Transverse colon (tissue), 4 donors: ENCODE data around the gene ACOT11. TPM values are rescaled to one million over a fixed set of nuclear protein-coding genes. Genes with fewer than 3 reads are reported as not detected.

Experiments
- DNase-seq: peaks from one replicate; pipeline ENCODE4 v3.0.0-alpha.2; 2019
- H3K27ac ChIP-seq, 4 donors: fragments of 200-600 bp; sonication (generic); 2 replicates each; pipeline ENCODE4 v1.5.1; 2016 to 2018; ENCODE audit warnings: inconsistent platforms in 4 of 4
- H3K27me3 ChIP-seq: fragments of 200-600 bp; sonication (generic); 2 replicates; pipeline ENCODE4 v1.5.1; 2017; ENCODE audit warnings: inconsistent platforms
- H3K36me3 ChIP-seq, 4 donors: fragments of 200-600 bp; sonication (generic); 2 replicates each; pipeline ENCODE4 v1.5.1; 2017 to 2019; ENCODE audit warnings: inconsistent platforms in 4 of 4
- H3K4me1 ChIP-seq, 4 donors: fragments of 200-600 bp; sonication (generic); 2 replicates each; pipeline ENCODE4 v1.5.1; 2017 to 2020; ENCODE audit warnings: inconsistent platforms in 4 of 4
- H3K4me3 ChIP-seq, 4 donors: fragments of 200-600 bp; sonication (generic); 1 replicate in 1 of 4; 2 replicates in 3 of 4; pipeline versions ENCODE4 v1.5.1 to v1.6.1; 2017 to 2019; ENCODE audit warnings: inconsistent platforms in 4 of 4
- H3K9me3 ChIP-seq, 2 donors: fragments of 200-600 bp; sonication (generic); 2 replicates each; pipeline ENCODE4 v1.5.1; 2017 to 2019; ENCODE audit warnings: inconsistent platforms in 2 of 2
- EP300 ChIP-seq: sonication (generic); formaldehyde crosslinking; IDR thresholded peaks from one replicate; pipeline ENCODE4 v1.6.1; 2017; ENCODE audit warnings: antibody characterized with exemption, low read depth
- POLR2A ChIP-seq: fragments of 450-650 bp; IDR thresholded peaks from one replicate; pipeline ENCODE4 v1.6.1; 2016; ENCODE audit warnings: antibody characterized with exemption, mild to moderate bottlenecking, moderate library complexity
- POLR2AphosphoS5 ChIP-seq, 3 donors: sonication (generic); formaldehyde crosslinking; IDR thresholded peaks; one replicate each; pipeline ENCODE4 v1.6.1; 2016; ENCODE audit warnings: antibody characterized with exemption in 3 of 3
- WGBS, 2 donors: methylation state at CpG; one replicate each; pipeline ENCODE4 v1.1.5; 2018; ENCODE audit warnings: low coverage in 1 of 2; 5-methylcytosine and 5-hydroxymethylcytosine counted together
- in situ Hi-C, 4 donors: fragments of 200-750 bp; cut with MboI; loops; one replicate each; pipeline versions ENCODE4 v1.15.0 to v1.15.1; 2017; ENCODE audit warnings: low sequenced_read_pairs in 3 of 4, low pct_ligation_motif_present in 1 of 4, low pct_unique_long_range_greater_than_20kb in 1 of 4
- intact Hi-C: fragments of 100-400 bp; cut with DNase I; formaldehyde crosslinking; loops from one replicate; pipeline ENCODE4 v1.15.1; 2023; ENCODE audit warnings: low total_unique reads
- total RNA-seq, 4 donors: library from RNA; depleted of rRNA; stranded (reverse); fragments of >200 nt; gene quantifications; one replicate each; pipeline ENCODE4 v1.1.0, GENCODE V29; 2016
- TF ChIP-seq, protein P1 (sequence below), 5 experiments: fragments of 200-600 bp in 3 of 5; fragments of 450-650 bp in 2 of 5; sonication (generic) in 3 of 5; IDR thresholded peaks; 1 replicate in 2 of 5; 2 replicates in 3 of 5; pipeline ENCODE4 v1.5.1; 2016 to 2017; ENCODE audit warnings: antibody characterized with exemption in 5 of 5, inconsistent platforms in 3 of 5, mild to moderate bottlenecking in 2 of 5, moderate library complexity in 1 of 5

ACOT11 gene
- total RNA-seq, 4 donors from 2014 or later: 70.6 to 79.7 (median 75.3) TPM

DNA sequence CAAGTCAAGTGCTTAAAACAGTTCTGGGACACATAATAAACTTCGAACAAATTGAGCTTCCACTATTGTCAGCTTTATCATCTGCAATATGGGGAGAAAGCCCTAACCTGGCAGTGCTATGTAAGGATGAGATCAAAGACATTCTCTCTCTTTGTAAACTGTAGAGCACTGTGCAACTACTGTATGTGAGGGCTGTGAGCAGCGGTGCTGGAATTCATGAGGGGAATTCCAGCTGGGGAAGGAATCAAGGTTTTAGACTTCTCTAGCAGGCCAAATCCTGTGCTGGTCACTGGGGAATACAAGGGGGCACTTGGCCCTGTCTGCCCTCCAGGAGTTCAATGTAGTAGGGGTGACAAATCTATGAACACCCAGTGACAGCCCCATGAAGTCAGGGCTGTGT is 66.0 kb downstream of the ACOT11 start:
- Histone ChIP-seq H3K4me3 (no peak overlapping the region), H3K27ac (no peak overlapping the region), H3K4me1 (peaks cover 0 to 6% (median 0%) of the 10 kb centered on the region in 4 donors), H3K9me3 (no peaks in the 10 kb centered on the region), H3K27me3 (no peaks in the 10 kb centered on the region), H3K36me3 (no peaks in the 10 kb centered on the region)
- peak; percentile 2 for DNase-seq
- in situ Hi-C loops (no loop called here), intact Hi-C loops (no loop called here)
- 33 to 71% methylated on average over 1 to 2 of the region's 2 CpGs for whole genome bisulfite sequencing, 2 donors
- TF ChIP-seq, protein P1, sequence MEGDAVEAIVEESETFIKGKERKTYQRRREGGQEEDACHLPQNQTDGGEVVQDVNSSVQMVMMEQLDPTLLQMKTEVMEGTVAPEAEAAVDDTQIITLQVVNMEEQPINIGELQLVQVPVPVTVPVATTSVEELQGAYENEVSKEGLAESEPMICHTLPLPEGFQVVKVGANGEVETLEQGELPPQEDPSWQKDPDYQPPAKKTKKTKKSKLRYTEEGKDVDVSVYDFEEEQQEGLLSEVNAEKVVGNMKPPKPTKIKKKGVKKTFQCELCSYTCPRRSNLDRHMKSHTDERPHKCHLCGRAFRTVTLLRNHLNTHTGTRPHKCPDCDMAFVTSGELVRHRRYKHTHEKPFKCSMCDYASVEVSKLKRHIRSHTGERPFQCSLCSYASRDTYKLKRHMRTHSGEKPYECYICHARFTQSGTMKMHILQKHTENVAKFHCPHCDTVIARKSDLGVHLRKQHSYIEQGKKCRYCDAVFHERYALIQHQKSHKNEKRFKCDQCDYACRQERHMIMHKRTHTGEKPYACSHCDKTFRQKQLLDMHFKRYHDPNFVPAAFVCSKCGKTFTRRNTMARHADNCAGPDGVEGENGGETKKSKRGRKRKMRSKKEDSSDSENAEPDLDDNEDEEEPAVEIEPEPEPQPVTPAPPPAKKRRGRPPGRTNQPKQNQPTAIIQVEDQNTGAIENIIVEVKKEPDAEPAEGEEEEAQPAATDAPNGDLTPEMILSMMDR (IDR thresholded peaks at IDR 0.05): no peak
- TF ChIP-seq POLR2AphosphoS5 (IDR thresholded peaks at IDR 0.05) (no peak), EP300 (no peak), POLR2A (no peak)

DNA sequence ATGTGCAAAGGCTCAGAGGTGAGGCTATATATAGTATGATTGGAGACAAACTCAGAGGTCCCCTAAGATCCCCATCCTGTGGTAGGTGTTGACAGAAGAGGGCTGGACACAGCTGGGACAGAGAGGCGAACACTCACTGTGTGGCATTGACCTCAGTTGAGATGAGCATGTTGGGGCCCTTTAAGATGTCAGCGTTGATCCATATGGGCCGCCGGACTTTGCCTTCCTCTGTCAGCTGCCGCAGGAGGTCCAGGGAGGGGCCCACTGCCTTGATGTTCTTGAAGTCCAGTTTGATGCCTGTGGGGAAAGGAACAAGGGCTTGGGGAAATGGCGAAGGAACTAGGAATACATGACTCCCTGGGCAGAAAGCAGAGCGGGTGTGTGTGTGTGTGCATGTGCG is 66.5 kb downstream of the ACOT11 start:
- Histone ChIP-seq H3K4me1 (peaks cover 0 to 6% (median 0%) of the 10 kb centered on the region in 4 donors), H3K27me3 (no peaks in the 10 kb centered on the region), H3K4me3 (no peak overlapping the region), H3K27ac (no peak overlapping the region), H3K36me3 (no peaks in the 10 kb centered on the region), H3K9me3 (no peaks in the 10 kb centered on the region)
- TF ChIP-seq, protein P1 (IDR thresholded peaks at IDR 0.05): no peak
- TF ChIP-seq EP300: no peak
- TF ChIP-seq POLR2A: no peak
- no peak for TF ChIP-seq POLR2AphosphoS5 (IDR thresholded peaks at IDR 0.05)
- intact Hi-C loops: no loop called here
- WGBS, 2 donors: 70 to 80% methylated on average over 3 to 8 of the region's 8 CpGs
- DNase-seq: no peak
- in situ Hi-C loops: no loop called here

DNA sequence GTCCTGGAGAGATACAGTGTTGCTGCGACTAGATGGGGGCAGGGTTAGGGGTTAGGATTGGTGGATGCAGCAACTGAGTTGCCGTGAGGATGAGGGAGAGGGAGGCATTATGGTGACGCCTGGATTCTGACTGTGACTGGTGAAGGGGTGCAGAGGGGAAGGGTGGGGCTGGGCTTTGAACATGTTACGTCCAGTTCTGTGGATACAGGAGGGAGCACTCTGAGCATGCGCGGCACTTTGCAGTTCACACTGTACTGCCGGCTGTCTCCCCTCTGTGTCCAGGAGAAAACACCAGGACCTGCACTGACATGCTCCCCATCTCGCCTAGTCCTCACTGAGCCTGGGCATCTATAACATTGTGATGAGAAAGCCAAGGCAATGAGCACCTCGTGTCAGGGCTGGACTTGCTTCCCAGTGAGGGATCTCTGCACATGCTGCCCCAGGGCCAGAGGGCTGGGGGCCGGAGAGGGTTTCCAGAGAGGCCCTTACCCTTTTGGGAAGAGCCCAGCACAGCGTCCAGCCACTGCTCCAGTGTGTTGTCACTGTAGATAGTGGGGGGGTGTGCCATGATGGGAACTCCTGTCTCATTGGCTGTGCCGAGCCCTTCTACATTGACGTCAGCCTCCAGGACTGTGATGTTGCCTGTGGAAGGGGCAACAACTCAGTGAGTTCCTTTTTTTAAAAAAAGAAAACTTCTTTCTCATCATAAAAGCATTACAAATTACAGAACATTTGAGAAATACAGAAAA is 67.7 kb downstream of the ACOT11 start:
- no peak overlapping the region for H3K4me3 ChIP-seq
- no peaks in the 10 kb centered on the region for H3K27me3 ChIP-seq
- WGBS, 2 donors: 68 to 77% methylated on average over 7 to 13 of the region's 13 CpGs
- no peaks in the 10 kb centered on the region for H3K9me3 ChIP-seq
- in situ Hi-C loops: no loop called here
- no peaks in the 10 kb centered on the region for H3K36me3 ChIP-seq
- TF ChIP-seq POLR2A: no peak
- no peak for TF ChIP-seq POLR2AphosphoS5 (IDR thresholded peaks at IDR 0.05)
- no peak for TF ChIP-seq EP300
- TF ChIP-seq, protein P1 (IDR thresholded peaks at IDR 0.05): no peak
- H3K4me1 ChIP-seq: peaks cover 0 to 6% (median 0%) of the 10 kb centered on the region in 4 donors
- no peak overlapping the region for H3K27ac ChIP-seq
- DNase-seq: no peak
- intact Hi-C loops: no loop called here

DNA sequence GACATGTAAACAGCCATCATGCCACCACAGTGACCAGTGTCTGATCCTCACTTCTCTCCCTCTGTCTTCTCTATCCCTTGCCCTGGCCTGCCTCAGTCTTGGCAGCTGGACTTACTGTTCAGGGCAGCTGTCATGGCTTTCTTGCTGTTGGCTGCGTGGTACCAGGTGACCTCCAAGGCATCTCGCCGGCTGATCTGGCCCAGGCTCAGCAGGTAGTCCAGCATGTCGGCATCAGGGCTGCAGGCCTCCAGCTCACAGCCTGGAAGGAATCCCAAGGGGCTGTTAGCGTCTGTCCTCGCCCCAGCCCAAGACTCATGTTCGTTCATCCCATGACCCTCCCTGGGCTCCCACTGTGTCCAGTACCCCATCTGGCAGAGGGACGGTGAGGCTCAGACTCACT is 71.7 kb downstream of the ACOT11 start:
- Histone ChIP-seq H3K4me3 (no peak overlapping the region), H3K36me3 (no peaks in the 10 kb centered on the region), H3K27me3 (no peaks in the 10 kb centered on the region), H3K4me1 (peaks cover 0 to 10% (median 3%) of the 10 kb centered on the region in 4 donors), H3K27ac (no peak overlapping the region), H3K9me3 (no peaks in the 10 kb centered on the region)
- WGBS, 2 donors: 84% methylated on average over 8 of the region's 8 CpGs; no CpG with 5 or more reads in 1 of the 2 donors
- intact Hi-C loops: no loop called here
- DNase-seq: no peak
- TF ChIP-seq POLR2A (no peak), POLR2AphosphoS5 (IDR thresholded peaks at IDR 0.05) (no peak), EP300 (no peak)
- TF ChIP-seq, protein P1 (IDR thresholded peaks at IDR 0.05): no peak
- in situ Hi-C loops: no loop called here
